Upper lobe of left lung (tissue), 4 donors: ENCODE data around the gene COG5.
"Not testable (repeated sequence)": the region's sequence is repeated elsewhere in the genome, so short reads cannot be mapped to it uniquely, and the experiment has no call there.

Experiments
- CTCF ChIP-seq, 6 experiments: fragments of 450-650 bp in 4 of 6; fragments of 200-600 bp in 2 of 6; sonication (generic) in 2 of 6; IDR thresholded peaks; one replicate each; pipeline ENCODE4 v1.5.1; 2016 to 2019; ENCODE audit warnings: antibody characterized with exemption in 6 of 6
- EP300 ChIP-seq, 4 donors: sonication (generic); formaldehyde crosslinking; IDR thresholded peaks; one replicate each; pipeline ENCODE4 v1.5.1; 2017; ENCODE audit warnings: antibody characterized with exemption in 4 of 4, control low read depth in 2 of 4
- POLR2A ChIP-seq, 4 donors: fragments of 450-650 bp; IDR thresholded peaks; one replicate each; pipeline ENCODE4 v1.5.1; 2016 to 2017; ENCODE audit warnings: antibody characterized with exemption in 4 of 4, mild to moderate bottlenecking in 2 of 4
- POLR2AphosphoS5 ChIP-seq, 2 donors: sonication (generic); formaldehyde crosslinking; IDR thresholded peaks; one replicate each; pipeline ENCODE4 v1.5.1; 2017; ENCODE audit warnings: antibody characterized with exemption in 2 of 2

- not testable (repeated sequence) for TF ChIP-seq EP300, CTCF, POLR2A, POLR2AphosphoS5 (IDR thresholded peaks at IDR 0.05)
These were observed 408.0 kb downstream of the COG5 start for GRCh38 chr7:107155726-107156125.
